PC-9 (cell line): Measurements from ENCODE around the gene CDC42BPA. TPM values are rescaled to one million over a fixed set of nuclear protein-coding genes. Genes with fewer than 3 reads are reported as not detected.

Experiments
- BruUV-seq: library from RNA; stranded (reverse); fragments of 400-500 nt; replicated peaks from 2 replicates; lab custom pipeline; 2021; lab: Mats Ljungman, UMichigan
- CTCF ChIA-PET: fragments of 300-600 bp; sonication (Branson Sonifier 250); formaldehyde crosslinking; loops from one replicate; lab custom pipeline; 2022; ENCODE audit warnings: antibody characterized with exemption; lab: Charles Lee
- POLR2A ChIA-PET: fragments of 300-600 bp; sonication (Branson Sonifier 250); formaldehyde crosslinking; loops from one replicate; lab custom pipeline; 2022; ENCODE audit warnings: antibody characterized with exemption; ENCODE audit not compliant: unreplicated experiment; lab: Charles Lee
- DNase-seq, 2 experiments: peaks; one replicate each; pipeline versions ENCODE4 v3.0.0 to v3.0.0-alpha.2; 2015 to 2022; ENCODE audit warnings: mixed read lengths in 1 of 2
- H2AFZ ChIP-seq: fragments of 200-600 bp; sonication (generic); 2 replicates; pipeline ENCODE4 v1.8.1; 2017; ENCODE audit warnings: antibody characterized with exemption
- H3F3A ChIP-seq: fragments of 200-600 bp; sonication (generic); 2 replicates; pipeline ENCODE4 v1.8.1; 2017; ENCODE audit warnings: antibody characterized with exemption, mild to moderate bottlenecking, low read depth; ENCODE audit not compliant: insufficient read depth
- H3K27ac ChIP-seq: fragments of 200-600 bp; sonication (generic); 2 replicates; pipeline ENCODE4 v1.6.1; 2016; ENCODE audit warnings: mixed run types
- H3K27me3 ChIP-seq: fragments of 200-600 bp; sonication (generic); 2 replicates; pipeline ENCODE4 v1.6.1; 2016; ENCODE audit warnings: low read depth, mixed run types; ENCODE audit not compliant: insufficient read depth
- H3K36me3 ChIP-seq: fragments of 200-600 bp; sonication (generic); 2 replicates; pipeline ENCODE4 v1.6.1; 2016; ENCODE audit warnings: low read depth, mixed run types
- H3K4me1 ChIP-seq: fragments of 200-600 bp; sonication (generic); replicated peaks from 2 replicates; pipeline ENCODE4 v1.6.1; 2016; ENCODE audit warnings: mixed run types; ENCODE audit not compliant: insufficient read depth
- H3K4me2 ChIP-seq: fragments of 200-600 bp; sonication (generic); 2 replicates; pipeline ENCODE4 v1.6.1; 2017; ENCODE audit warnings: mixed run types
- H3K4me3 ChIP-seq: fragments of 200-600 bp; sonication (generic); 2 replicates; pipeline ENCODE4 v1.6.1; 2016; ENCODE audit warnings: mixed run types
- H3K79me2 ChIP-seq: fragments of 200-600 bp; sonication (generic); 2 replicates; pipeline ENCODE4 v1.6.1; 2017; ENCODE audit warnings: low read depth, mixed run types
- H3K9me2 ChIP-seq: fragments of 200-600 bp; sonication (generic); 2 replicates; pipeline ENCODE4 v1.8.1; 2017; ENCODE audit warnings: mild to moderate bottlenecking; ENCODE audit not compliant: insufficient read depth
- H3K9me3 ChIP-seq: fragments of 200-600 bp; sonication (generic); 2 replicates; pipeline ENCODE4 v1.8.1; 2016; ENCODE audit warnings: low read depth; ENCODE audit not compliant: insufficient read depth
- H4K20me1 ChIP-seq: fragments of 200-600 bp; sonication (generic); 2 replicates; pipeline ENCODE4 v1.8.1; 2017; ENCODE audit not compliant: insufficient read depth
- CTCF ChIP-seq: fragments of 200-600 bp; sonication (generic); conservative IDR thresholded peaks from 2 replicates; pipeline ENCODE4 v1.6.1; 2017; ENCODE audit warnings: mixed run types, antibody characterized with exemption, mild to moderate bottlenecking, moderate library complexity
- EZH2 ChIP-seq: fragments of 200-600 bp; sonication (generic); IDR thresholded peaks from 2 replicates; pipeline ENCODE4 v1.8.0; 2017; ENCODE audit warnings: antibody characterized with exemption, low read depth
- intact Hi-C: fragments of 100-400 bp; cut with micrococcal nuclease; formaldehyde crosslinking; loops from one replicate; pipeline ENCODE4 v1.10.0; 2022; ENCODE audit not compliant: unreplicated experiment
- total RNA-seq: library from RNA; stranded (reverse); gene quantifications from 2 replicates; pipeline ENCODE4 v1.2.3, GENCODE V29; 2021

CDC42BPA gene
- total RNA-seq, 1 experiment from 2014 or later: 47.5 TPM

- ChIA-PET POLR2A (no interaction called here), CTCF (no interaction called here)
- H3K4me2 ChIP-seq: no peak overlapping the region
- TF ChIP-seq CTCF: no peak
- no peak for TF ChIP-seq EZH2
- intact Hi-C loops: no loop called here
- no peaks in the 10 kb centered on the region for H3K27me3 ChIP-seq
- peaks cover 10% of the 10 kb centered on the region for H4K20me1 ChIP-seq
- no peaks in the 10 kb centered on the region for H3K79me2 ChIP-seq
- H3K4me1 ChIP-seq: no peaks in the 10 kb centered on the region
- H3K9me3 ChIP-seq: no peaks in the 10 kb centered on the region; the same call in 1 of the 2 replicates
- BruUV-seq: no TSS peak
- H3K36me3 ChIP-seq: no peaks in the 10 kb centered on the region
- no peak overlapping the region for H2AFZ ChIP-seq
- H3F3A ChIP-seq: no peaks in the 10 kb centered on the region
- H3K4me3 ChIP-seq: no peak overlapping the region
- DNase-seq: no peak
- no peak overlapping the region for H3K27ac ChIP-seq
- no peaks in the 10 kb centered on the region for H3K9me2 ChIP-seq
These were observed 150.8 kb downstream of the CDC42BPA start for GRCh38 chr1:227167276-227168101.

GRCh38 chr1:227166559-227166958 lies 151.7 kb downstream of the CDC42BPA start:
- TF ChIP-seq CTCF (no peak), EZH2 (no peak)
- Histone ChIP-seq H3K79me2 (no peaks in the 10 kb centered on the region), H3K27me3 (no peaks in the 10 kb centered on the region), H3K4me3 (no peak overlapping the region), H3K9me2 (no peaks in the 10 kb centered on the region), H3K4me2 (no peak overlapping the region), H3F3A (no peaks in the 10 kb centered on the region), H3K36me3 (no peaks in the 10 kb centered on the region), H3K9me3 (no peaks in the 10 kb centered on the region; the same call in 1 of the 2 replicates), H3K4me1 (no peaks in the 10 kb centered on the region), H4K20me1 (peaks cover 13% of the 10 kb centered on the region), H2AFZ (no peak overlapping the region), H3K27ac (no peak overlapping the region)
- no peak for DNase-seq
- intact Hi-C loops: no loop called here
- CTCF ChIA-PET: no interaction called here
- POLR2A ChIA-PET: interaction anchor here (0.7 kb wide), 1 partner anchor 568 kb away, joined by 11 read pairs; no protein-coding TSS in a partner anchor
- no TSS peak for BruUV-seq

- Histone ChIP-seq H3K4me3 (no peak overlapping the region), H3K27ac (no peak overlapping the region), H3F3A (no peaks in the 10 kb centered on the region), H3K27me3 (no peaks in the 10 kb centered on the region), H2AFZ (no peak overlapping the region), H3K9me2 (no peaks in the 10 kb centered on the region), H3K79me2 (no peaks in the 10 kb centered on the region), H3K36me3 (no peaks in the 10 kb centered on the region), H3K4me1 (no peaks in the 10 kb centered on the region), H3K9me3 (no peaks in the 10 kb centered on the region; the same call in 1 of the 2 replicates), H4K20me1 (peaks cover 8% of the 10 kb centered on the region), H3K4me2 (no peak overlapping the region)
- intact Hi-C loops: no loop called here
- no peak for DNase-seq
- TF ChIP-seq EZH2: no peak
- no peak for TF ChIP-seq CTCF
- ChIA-PET POLR2A (no interaction called here), CTCF (no interaction called here)
- BruUV-seq: no TSS peak
These were observed 156.8 kb downstream of the CDC42BPA start for GRCh38 chr1:227161470-227161869.
